Keratinocyte (primary cell): ENCODE results near the gene PALM2AKAP2.

Experiments
- EZH2 ChIP-seq: IDR thresholded peaks from one replicate; pipeline ENCODE4 v1.6.1; 2012; ENCODE audit warnings: inconsistent platforms, mild to moderate bottlenecking, low read length, moderate library complexity
- TF ChIP-seq, protein P1 (sequence below), 3 experiments: IDR thresholded peaks in 1 of 3; conservative IDR thresholded peaks in 1 of 3; optimal IDR thresholded peaks in 1 of 3; 2 replicates in 2 of 3; 3 replicates in 1 of 3; pipeline versions ENCODE3 to v1.5.1; 2011; ENCODE audit warnings: low read length in 3 of 3, mild to moderate bottlenecking in 3 of 3, moderate library complexity in 2 of 3, control low read depth in 1 of 3, inconsistent platforms in 1 of 3; ENCODE audit not compliant: insufficient read depth in 2 of 3; ENCODE audit errors: extremely low read depth in 1 of 3

DNA sequence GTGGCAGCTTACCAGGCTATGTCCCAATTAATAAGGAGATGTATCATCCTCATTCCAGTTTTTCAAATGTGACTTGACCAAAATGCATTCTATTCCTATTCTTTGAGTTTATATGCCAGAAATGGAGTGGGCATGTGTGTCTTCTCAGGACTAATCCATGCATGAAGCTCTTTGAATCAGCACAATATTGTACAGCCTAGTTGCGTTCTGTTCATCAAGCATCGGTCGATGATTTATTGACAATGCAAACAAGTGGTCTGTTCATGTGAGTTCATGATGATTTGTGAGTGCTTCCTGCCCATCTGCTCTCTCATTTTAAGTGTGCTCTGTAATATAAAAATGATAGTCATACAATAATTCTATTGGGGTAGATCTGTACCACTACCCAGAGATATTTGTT is 48.3 kb downstream of the PALM2AKAP2 start:
- TF ChIP-seq, protein P1, sequence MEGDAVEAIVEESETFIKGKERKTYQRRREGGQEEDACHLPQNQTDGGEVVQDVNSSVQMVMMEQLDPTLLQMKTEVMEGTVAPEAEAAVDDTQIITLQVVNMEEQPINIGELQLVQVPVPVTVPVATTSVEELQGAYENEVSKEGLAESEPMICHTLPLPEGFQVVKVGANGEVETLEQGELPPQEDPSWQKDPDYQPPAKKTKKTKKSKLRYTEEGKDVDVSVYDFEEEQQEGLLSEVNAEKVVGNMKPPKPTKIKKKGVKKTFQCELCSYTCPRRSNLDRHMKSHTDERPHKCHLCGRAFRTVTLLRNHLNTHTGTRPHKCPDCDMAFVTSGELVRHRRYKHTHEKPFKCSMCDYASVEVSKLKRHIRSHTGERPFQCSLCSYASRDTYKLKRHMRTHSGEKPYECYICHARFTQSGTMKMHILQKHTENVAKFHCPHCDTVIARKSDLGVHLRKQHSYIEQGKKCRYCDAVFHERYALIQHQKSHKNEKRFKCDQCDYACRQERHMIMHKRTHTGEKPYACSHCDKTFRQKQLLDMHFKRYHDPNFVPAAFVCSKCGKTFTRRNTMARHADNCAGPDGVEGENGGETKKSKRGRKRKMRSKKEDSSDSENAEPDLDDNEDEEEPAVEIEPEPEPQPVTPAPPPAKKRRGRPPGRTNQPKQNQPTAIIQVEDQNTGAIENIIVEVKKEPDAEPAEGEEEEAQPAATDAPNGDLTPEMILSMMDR (optimal IDR thresholded peaks at IDR 0.05 in 1 of 3, IDR thresholded peaks at IDR 0.05 in 1 of 3, conservative IDR thresholded peaks at IDR 0.05 in 1 of 3; ENCODE audit: extremely low read depth in 1 of 3, insufficient read depth in 2 of 3, low read length in 3 of 3), result no peak
- TF ChIP-seq EZH2, result no peak
